Neuronal stem cell (in vitro differentiated cells): Measurements from ENCODE around the gene LTBP3.
A peak's percentile ranks its signal among the peaks of the same experiment; 100 is the strongest.

Source experiments
- DNase-seq: peaks from one replicate; pipeline ENCODE4 v3.0.0-alpha.2; 2013; ENCODE audit warnings: low spot score
- H2AFZ ChIP-seq: one replicate; pipeline ENCODE4 v1.6.1; 2013; ENCODE audit warnings: mild to moderate bottlenecking, low read length, inconsistent platforms
- H2AK5ac ChIP-seq: 2 replicates; pipeline ENCODE4 v1.6.1; 2013; ENCODE audit warnings: low read depth, mild to moderate bottlenecking, inconsistent platforms, low read length, moderate library complexity, mixed read lengths
- H2BK120ac ChIP-seq: 2 replicates; pipeline ENCODE4 v1.6.1; 2013; ENCODE audit warnings: low read depth, mild to moderate bottlenecking, inconsistent platforms, low read length, moderate library complexity, mixed read lengths
- H2BK12ac ChIP-seq: one replicate; pipeline ENCODE4 v1.6.1; 2013; ENCODE audit warnings: low read length, inconsistent platforms
- H2BK15ac ChIP-seq: 2 replicates; pipeline ENCODE4 v1.6.1; 2013; ENCODE audit warnings: mild to moderate bottlenecking, low read length, inconsistent platforms, mixed read lengths
- H2BK5ac ChIP-seq: one replicate; pipeline ENCODE4 v1.6.1; 2013; ENCODE audit warnings: inconsistent platforms, mild to moderate bottlenecking, low read length, moderate library complexity
- H3K14ac ChIP-seq: one replicate; pipeline ENCODE4 v1.6.1; 2013; ENCODE audit warnings: low read length, inconsistent platforms
- H3K18ac ChIP-seq: 2 replicates; pipeline ENCODE4 v1.6.1; 2013; ENCODE audit warnings: low read length, inconsistent platforms
- H3K23ac ChIP-seq: 2 replicates; pipeline ENCODE4 v1.6.1; 2013; ENCODE audit warnings: low read depth, mild to moderate bottlenecking, mixed read lengths, low read length, inconsistent platforms; ENCODE audit not compliant: poor library complexity
- H3K27ac ChIP-seq: replicated peaks from 3 replicates; pipeline ENCODE4 v1.5.1; 2013; ENCODE audit warnings: low read length, inconsistent platforms
- H3K27me3 ChIP-seq, 3 experiments: 2 replicates each; pipeline ENCODE4 v1.6.1; 2013; ENCODE audit warnings: low read length in 3 of 3, mild to moderate bottlenecking in 2 of 3, inconsistent platforms in 1 of 3, low read depth in 1 of 3, mixed read lengths in 1 of 3, moderate library complexity in 1 of 3; ENCODE audit not compliant: control insufficient read depth in 3 of 3, insufficient read depth in 3 of 3
- H3K36me3 ChIP-seq, 2 donors: replicated peaks in 1 of 2; 2 replicates each; pipeline ENCODE4 v1.6.1; 2013; ENCODE audit warnings: low read length in 2 of 2; ENCODE audit not compliant: control insufficient read depth in 2 of 2, insufficient read depth in 2 of 2
- H3K4ac ChIP-seq: 2 replicates; pipeline ENCODE4 v1.6.1; 2013; ENCODE audit warnings: inconsistent platforms, mild to moderate bottlenecking, low read length, moderate library complexity
- H3K4me1 ChIP-seq, 2 donors: 1 replicate in 1 of 2; 2 replicates in 1 of 2; pipeline ENCODE4 v1.6.1; 2013; ENCODE audit warnings: low read length in 2 of 2, low read depth in 1 of 2; ENCODE audit not compliant: control insufficient read depth in 2 of 2, insufficient read depth in 1 of 2
- H3K4me2 ChIP-seq: one replicate; pipeline ENCODE4 v1.6.1; 2013; ENCODE audit warnings: mild to moderate bottlenecking, low read length, inconsistent platforms; ENCODE audit not compliant: insufficient read depth, poor library complexity, severe bottlenecking
- H3K4me3 ChIP-seq, 2 donors: 2 replicates each; pipeline ENCODE4 v1.5.1; 2013; ENCODE audit warnings: low read length in 2 of 2, mild to moderate bottlenecking in 2 of 2, inconsistent platforms in 1 of 2, moderate library complexity in 1 of 2
- H3K79me1 ChIP-seq: one replicate; pipeline ENCODE4 v1.6.1; 2013; ENCODE audit warnings: low read depth, mild to moderate bottlenecking, inconsistent platforms, low read length, moderate library complexity
- H3K9ac ChIP-seq: one replicate; pipeline ENCODE4 v1.6.1; 2013; ENCODE audit warnings: mild to moderate bottlenecking, low read depth, low read length, inconsistent platforms; ENCODE audit not compliant: poor library complexity
- H3K9me3 ChIP-seq, 2 donors: replicated peaks in 1 of 2; 2 replicates each; pipeline versions ENCODE3 to v1.6.1; 2013; ENCODE audit warnings: low read length in 2 of 2, mild to moderate bottlenecking in 2 of 2, inconsistent platforms in 1 of 2, low read depth in 1 of 2, mixed read lengths in 1 of 2, moderate library complexity in 1 of 2; ENCODE audit not compliant: control insufficient read depth in 2 of 2, insufficient read depth in 1 of 2
- H4K8ac ChIP-seq: one replicate; pipeline ENCODE4 v1.6.1; 2013; ENCODE audit warnings: low read depth, mild to moderate bottlenecking, inconsistent platforms, low read length, moderate library complexity
- H4K91ac ChIP-seq: one replicate; pipeline ENCODE4 v1.6.1; 2013; ENCODE audit warnings: low read length, low read depth, mild to moderate bottlenecking, inconsistent platforms; ENCODE audit not compliant: poor library complexity
- WGBS, 2 donors: extraction: QIAGEN DNeasy Blood & Tissue Kit; methylation state at CpG; one replicate each; pipeline ENCODE4 v1.1.7; 2013; ENCODE audit warnings: missing lambda C conversion rate in 2 of 2, mixed read lengths in 1 of 2; ENCODE audit not compliant: insufficient read length in 2 of 2, insufficient replicate concordance in 1 of 2; ENCODE audit errors: extremely low coverage in 2 of 2; 5-methylcytosine and 5-hydroxymethylcytosine counted together

LTBP3 gene

DNA sequence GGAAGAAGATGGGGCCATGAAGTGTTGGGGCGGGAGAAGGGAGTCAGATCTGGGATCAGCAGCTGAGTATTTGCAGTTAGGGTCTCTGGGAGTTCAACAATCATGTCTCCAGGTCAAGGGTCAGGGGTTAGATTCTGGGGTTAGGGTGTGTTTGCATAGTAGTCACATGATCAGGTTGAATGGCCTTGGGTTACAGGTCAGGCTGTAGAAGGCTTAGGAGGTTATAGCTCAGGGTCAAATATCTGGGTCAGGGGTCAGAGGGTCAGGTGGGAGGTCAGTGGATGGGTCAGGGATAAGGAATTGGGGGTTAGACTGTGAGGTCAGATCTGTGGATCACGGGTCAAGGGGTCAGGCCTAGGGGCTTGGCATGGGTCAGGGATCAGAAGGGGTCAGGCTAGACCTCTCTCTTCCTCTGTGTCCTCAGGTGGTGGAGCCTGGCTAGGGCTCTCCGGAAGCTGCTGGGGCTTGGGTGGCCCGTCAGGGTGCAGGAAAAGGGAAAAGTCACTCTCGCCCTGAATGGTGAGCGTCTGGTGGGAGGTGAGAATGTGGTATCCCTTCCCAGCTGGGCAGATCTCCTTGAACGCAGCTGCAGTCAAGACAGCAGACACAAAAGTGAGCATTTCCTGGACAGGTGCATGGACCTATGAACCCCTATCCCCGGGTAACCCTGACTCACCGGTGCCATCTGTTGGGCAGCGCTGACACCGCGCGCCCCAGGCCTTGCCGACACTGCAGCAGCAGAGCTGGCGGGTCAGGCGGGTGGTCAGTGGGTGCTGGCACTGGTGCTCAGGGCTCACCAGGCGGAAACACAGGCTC is 6.4 kb downstream of the LTBP3 start:
- DNase-seq: no peak
- H3K27me3 ChIP-seq: peaks cover 0 to 37% (median 5%) of the 10 kb centered on the region in 3 experiments
- no peak overlapping the region for H3K9ac ChIP-seq
- no peak overlapping the region for H2BK12ac ChIP-seq
- peak overlapping the region; percentile 66 for H3K23ac ChIP-seq
- no peak overlapping the region for H2BK15ac ChIP-seq
- H3K9me3 ChIP-seq: no peaks in the 10 kb centered on the region
- H2BK5ac ChIP-seq: no peak overlapping the region
- WGBS, 2 donors: no CpG with 5 or more reads among the region's 17 CpGs
- no peak overlapping the region for H3K14ac ChIP-seq
- H3K4ac ChIP-seq: no peak overlapping the region
- no peak overlapping the region for H3K4me2 ChIP-seq
- peaks cover 0 to 12% of the 10 kb centered on the region in 2 donors for H3K36me3 ChIP-seq
- no peak overlapping the region for H4K8ac ChIP-seq
- no peak overlapping the region for H2AFZ ChIP-seq
- no peak overlapping the region for H2BK120ac ChIP-seq
- peak overlapping the region; percentile 60 for H3K18ac ChIP-seq
- H3K79me1 ChIP-seq: peaks cover under 1% of the 10 kb centered on the region
- peaks cover 13% of the 10 kb centered on the region in 2 donors for H3K4me1 ChIP-seq
- H3K27ac ChIP-seq: no peak overlapping the region
- no peak overlapping the region for H4K91ac ChIP-seq
- no peak overlapping the region for H3K4me3 ChIP-seq
- peak overlapping the region; percentile 33 for H2AK5ac ChIP-seq

DNA sequence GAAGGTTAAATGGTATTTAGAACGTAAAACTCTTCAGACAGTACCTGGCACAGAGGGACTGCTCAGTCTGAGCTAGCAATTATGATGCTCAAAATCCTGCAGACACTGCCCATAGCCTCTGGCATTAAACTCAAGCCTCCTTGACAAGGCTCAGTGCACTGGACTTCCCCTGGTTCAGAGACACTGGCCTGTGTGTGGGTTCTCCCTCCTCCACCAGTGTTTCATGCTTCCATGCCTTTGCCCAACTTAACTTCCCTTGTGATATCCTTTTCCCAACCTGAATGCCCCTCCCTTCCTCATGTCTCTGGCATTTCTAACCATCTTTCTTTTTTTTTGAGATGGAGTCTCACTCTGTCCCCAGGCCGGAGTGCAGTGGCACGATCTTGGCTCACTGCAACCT is 9.1 kb downstream of the LTBP3 start:
- Histone ChIP-seq H3K27ac (no peak overlapping the region), H4K8ac (no peak overlapping the region), H3K9ac (no peak overlapping the region), H2BK120ac (no peak overlapping the region), H2BK12ac (no peak overlapping the region), H3K4me1 (peaks cover 0 to 15% of the 10 kb centered on the region in 2 donors), H3K79me1 (peaks cover 2% of the 10 kb centered on the region), H2BK5ac (no peak overlapping the region), H2AFZ (no peak overlapping the region), H4K91ac (no peak overlapping the region), H3K4me2 (no peak overlapping the region), H3K23ac (no peak overlapping the region), H3K14ac (no peak overlapping the region), H3K36me3 (peaks cover 0 to 12% of the 10 kb centered on the region in 2 donors), H2BK15ac (no peak overlapping the region), H3K4ac (no peak overlapping the region), H3K27me3 (peaks cover 0 to 52% (median 5%) of the 10 kb centered on the region in 3 experiments), H3K9me3 (no peaks in the 10 kb centered on the region), H2AK5ac (no peak overlapping the region), H3K18ac (no peak overlapping the region), H3K4me3 (peak overlapping the region in 1 of 2 donors; percentile 34)
- WGBS, 2 donors: no CpG with 5 or more reads among the region's 3 CpGs
- DNase-seq: no peak

- Histone ChIP-seq H3K27me3 (peaks cover 0 to 52% (median 5%) of the 10 kb centered on the region in 3 experiments), H3K14ac (no peak overlapping the region), H3K23ac (no peak overlapping the region), H2BK12ac (no peak overlapping the region), H3K4me2 (no peak overlapping the region), H2AK5ac (no peak overlapping the region), H3K27ac (no peak overlapping the region), H3K36me3 (peaks cover 0 to 12% of the 10 kb centered on the region in 2 donors), H2BK5ac (no peak overlapping the region), H2BK120ac (no peak overlapping the region), H4K91ac (no peak overlapping the region), H3K9ac (no peak overlapping the region), H2AFZ (no peak overlapping the region), H3K4ac (no peak overlapping the region), H4K8ac (no peak overlapping the region), H3K18ac (no peak overlapping the region), H3K79me1 (peaks cover 5% of the 10 kb centered on the region), H3K4me1 (peaks cover 0 to 11% of the 10 kb centered on the region in 2 donors), H3K9me3 (no peaks in the 10 kb centered on the region), H2BK15ac (no peak overlapping the region), H3K4me3 (no peak overlapping the region)
- no peak for DNase-seq
- no CpG with 5 or more reads among the region's 3 CpGs for WGBS, 2 donors
These were observed 9.8 kb downstream of the LTBP3 start for GRCh38 chr11:65548395-65548794.

- Histone ChIP-seq H3K4me3 (no peak overlapping the region), H3K9me3 (no peaks in the 10 kb centered on the region), H2BK15ac (peak overlapping the region; percentile 31), H3K79me1 (peaks cover 5% of the 10 kb centered on the region), H3K27me3 (peaks cover 0 to 52% (median 5%) of the 10 kb centered on the region in 3 experiments), H2BK5ac (no peak overlapping the region), H3K23ac (peak overlapping the region; percentile 49), H3K4me1 (peaks cover 0 to 7% of the 10 kb centered on the region in 2 donors), H2AFZ (no peak overlapping the region), H2BK120ac (no peak overlapping the region), H4K91ac (no peak overlapping the region), H3K14ac (no peak overlapping the region), H2AK5ac (peak overlapping the region; percentile 72), H3K27ac (no peak overlapping the region), H3K4ac (peak overlapping the region; percentile 43), H3K4me2 (no peak overlapping the region), H2BK12ac (no peak overlapping the region), H3K9ac (peak overlapping the region; percentile 36), H3K36me3 (peaks cover 0 to 17% of the 10 kb centered on the region in 2 donors), H3K18ac (peak overlapping the region; percentile 73), H4K8ac (no peak overlapping the region)
- no peak for DNase-seq
- WGBS, 2 donors: no CpG with 5 or more reads among the region's 52 CpGs
These were observed 10.6 kb downstream of the LTBP3 start for GRCh38 chr11:65547446-65548125.
